HL-60/S4 treated with retinoic acid at 250 ng/mL for 4 days and 3 days (cell line): Measurements from ENCODE around the gene TMEM221.

Source experiments
- in situ Hi-C: fragments of 300-500 bp; cut with MboI; formaldehyde crosslinking; loops from 2 replicates; pipeline ENCODE4 v1.7.0; 2022; ENCODE audit warnings: low sequenced_read_pairs

The TMEM221 gene

DNA sequence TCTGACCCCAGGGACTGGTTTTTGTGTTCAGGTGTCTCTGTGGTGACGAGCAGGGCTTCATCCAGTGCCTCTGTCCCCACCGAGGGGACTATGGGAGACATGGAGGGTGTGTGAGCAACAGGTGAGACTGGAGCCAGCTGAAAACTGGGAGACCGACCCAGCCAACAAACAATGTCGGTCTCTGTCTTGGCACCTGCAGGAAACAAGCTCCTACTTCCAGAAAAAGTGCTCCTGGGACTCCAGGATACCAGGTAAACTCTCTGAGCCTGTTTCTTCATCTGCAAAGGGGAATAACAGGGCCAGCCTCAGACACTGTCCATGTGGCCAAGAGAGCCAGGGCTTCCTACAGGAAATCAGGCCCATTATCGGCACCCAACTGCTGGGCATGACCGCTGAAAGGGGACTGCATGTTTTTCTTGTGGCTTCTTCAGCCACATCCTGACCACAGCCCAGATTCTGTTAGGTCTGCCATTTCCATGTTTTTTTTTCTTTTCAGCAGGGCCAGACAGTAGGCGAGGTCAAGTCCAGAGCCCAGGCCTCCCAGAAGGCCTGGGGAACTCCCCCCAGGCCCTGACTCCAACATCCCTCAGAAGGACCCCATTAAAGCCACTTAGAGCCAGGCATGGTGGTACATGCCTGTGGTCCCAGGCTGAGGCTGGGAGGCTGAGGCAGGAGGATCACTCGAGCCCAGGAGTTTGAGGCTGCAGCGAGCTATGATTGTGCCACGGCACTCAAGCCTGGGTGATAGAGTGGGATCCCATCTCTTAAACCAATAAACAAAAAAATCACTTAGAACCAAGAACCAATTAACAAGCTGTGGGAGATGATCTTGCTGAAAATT lies 42.2 kb downstream of the TMEM221 start:
- in situ Hi-C loops = no loop called here

DNA sequence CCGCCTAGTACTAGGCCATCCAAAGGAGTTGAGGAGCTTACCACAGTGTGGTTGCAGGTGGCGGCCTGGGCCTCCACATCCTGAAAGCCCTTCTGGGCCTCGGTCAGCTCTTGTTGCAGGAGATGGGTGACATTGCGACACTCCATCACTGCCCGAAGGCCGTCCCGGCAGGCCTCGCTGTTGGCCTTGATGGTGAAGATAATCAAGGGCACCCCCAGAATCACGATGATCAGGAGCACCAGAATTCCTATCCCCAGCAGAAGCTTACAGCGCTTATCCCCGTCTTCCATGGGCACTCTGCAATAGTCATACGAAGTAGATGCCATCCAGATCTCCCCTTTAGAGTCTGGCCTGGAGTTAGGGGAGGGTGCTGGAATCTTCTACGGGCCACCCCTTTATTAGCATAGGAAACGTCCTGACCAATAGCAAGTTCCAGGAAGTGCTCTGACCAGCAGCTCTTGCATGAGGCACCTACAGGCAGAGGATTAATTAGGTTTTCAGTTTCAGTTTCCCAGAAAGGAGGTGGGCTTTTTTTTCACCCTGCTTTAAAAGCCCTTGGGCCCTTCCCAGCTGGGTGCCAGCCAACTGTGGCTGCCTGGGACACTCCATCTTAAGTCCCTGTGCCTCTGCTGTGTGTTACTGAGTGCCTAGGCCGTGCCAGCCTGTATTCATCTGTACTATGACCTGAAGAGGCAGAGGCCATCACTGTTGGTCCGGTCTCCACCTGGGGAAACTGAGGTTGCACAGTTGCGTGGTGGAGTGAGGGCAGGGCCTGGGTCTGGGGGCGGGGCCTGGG lies 43.0 kb downstream of the TMEM221 start, which contains the start of gene BST2:
Gene BST2 (minus strand): TSS at position 381 of the 796 bp plus-strand sequence. CDS start 55 bp downstream, at position 326.
- in situ Hi-C loops = no loop called here

DNA sequence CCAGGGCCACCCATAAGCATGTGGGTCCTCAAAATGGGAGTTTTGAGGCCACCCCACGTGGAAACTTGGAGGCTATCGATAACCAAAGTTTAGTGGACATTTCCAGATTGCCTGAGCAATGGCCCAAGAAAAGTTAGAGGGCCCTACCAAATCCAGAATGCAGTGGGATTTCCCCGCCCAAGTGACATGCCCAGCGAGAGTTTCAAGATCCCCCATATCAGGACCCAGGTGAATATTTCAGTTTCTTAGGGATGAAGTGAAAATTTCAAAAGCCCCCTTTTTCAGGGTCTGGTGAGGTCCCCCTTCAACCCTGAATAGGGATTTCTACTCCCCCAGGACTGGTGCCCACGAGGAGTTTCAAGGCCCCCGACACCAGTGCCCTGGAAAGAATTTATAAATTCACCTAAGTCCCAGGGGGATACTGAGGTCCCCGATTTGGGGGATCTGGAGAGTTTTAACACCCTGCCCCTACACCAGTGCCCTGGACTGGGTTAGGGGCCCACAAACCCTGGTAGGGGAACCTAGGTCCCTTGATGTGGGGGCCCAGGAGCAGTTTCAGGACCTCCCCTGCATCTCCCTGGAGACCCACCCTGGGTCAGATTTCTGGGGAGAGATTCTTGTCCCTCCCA lies 43.7 kb downstream of the TMEM221 start:
- in situ Hi-C loops = no loop called here

DNA sequence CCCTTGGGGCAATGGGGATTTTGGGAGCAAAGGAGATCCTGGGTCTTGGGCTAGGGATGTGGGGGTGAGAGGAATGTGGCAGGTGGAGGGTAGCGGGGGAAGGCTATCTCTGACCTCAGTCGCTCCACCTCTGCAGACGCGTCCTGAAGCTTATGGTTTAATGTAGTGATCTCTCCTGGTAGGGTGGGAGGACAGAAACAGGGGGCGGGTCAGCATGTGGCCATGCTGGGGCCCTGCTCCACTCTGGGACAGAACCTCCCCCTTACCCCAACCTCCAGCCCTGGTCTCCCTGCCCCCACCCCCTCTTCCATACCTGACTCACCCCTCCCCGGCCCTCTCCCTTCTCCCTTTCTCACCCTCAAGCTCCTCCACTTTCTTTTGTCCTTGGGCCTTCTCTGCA lies 44.5 kb downstream of the TMEM221 start:
- in situ Hi-C loops = no loop called here

DNA sequence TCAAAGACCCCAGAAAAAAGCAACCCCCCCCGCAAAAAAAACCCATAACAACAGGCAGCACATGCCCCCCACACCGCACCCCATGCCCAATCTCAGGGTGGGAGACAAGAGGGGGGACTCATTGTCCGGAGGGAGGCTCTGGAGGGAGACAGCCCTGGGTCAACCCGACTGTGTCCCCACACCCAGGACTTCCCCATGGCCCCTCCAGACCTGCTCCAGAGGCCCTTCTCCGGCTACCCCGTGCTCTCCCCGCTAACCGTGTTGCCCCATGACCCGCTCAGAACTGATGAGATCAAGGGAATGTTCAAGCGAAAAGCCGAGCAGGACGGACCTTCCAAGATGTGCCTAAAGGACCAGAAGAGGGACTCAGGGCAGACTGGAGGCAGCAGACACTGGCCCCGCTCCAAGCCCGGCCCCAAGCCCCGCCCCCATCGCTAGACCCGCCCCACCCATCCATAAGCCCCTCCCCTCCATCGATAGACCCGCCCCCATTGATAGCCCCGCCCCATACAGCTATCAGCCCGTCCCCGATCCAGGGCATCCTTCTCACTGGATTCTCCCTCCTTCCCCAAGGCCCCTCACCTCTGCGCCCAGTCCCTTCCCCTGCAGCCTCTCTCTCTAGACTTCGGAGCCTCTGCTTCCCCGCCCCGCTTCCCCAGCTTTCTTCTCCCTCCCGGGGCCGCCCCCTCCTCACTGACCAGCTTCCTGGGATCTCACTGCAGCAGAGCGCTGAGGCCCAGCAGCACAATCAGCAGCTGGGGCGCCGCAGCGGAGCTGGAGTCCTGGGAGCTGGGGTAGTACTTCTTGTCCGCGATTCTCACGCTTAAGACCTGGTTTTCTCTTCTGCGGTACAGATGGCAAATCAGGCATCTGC lies 45.2 kb downstream of the TMEM221 start:
- in situ Hi-C loops = no loop called here

DNA sequence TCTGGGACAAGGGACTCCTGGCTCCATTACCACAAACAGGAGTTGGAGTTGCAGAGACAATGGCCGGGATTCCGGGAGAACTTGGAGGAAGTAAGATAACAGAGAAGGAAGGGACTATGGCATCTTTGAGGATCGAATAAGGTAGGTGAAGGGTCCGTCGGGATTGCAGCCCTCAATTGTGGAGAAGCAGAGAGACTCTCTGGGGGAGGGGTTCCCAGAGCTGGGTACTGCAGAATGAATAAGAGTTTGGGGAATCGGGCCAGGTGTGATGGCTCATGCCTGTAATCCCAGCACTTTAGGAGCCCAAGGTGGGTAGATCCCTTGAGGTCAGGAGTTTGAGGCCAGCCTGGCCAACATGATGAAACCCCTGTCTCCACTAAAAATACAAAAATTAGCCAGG lies 46.8 kb downstream of the TMEM221 start:
- in situ Hi-C loops = no loop called here

DNA sequence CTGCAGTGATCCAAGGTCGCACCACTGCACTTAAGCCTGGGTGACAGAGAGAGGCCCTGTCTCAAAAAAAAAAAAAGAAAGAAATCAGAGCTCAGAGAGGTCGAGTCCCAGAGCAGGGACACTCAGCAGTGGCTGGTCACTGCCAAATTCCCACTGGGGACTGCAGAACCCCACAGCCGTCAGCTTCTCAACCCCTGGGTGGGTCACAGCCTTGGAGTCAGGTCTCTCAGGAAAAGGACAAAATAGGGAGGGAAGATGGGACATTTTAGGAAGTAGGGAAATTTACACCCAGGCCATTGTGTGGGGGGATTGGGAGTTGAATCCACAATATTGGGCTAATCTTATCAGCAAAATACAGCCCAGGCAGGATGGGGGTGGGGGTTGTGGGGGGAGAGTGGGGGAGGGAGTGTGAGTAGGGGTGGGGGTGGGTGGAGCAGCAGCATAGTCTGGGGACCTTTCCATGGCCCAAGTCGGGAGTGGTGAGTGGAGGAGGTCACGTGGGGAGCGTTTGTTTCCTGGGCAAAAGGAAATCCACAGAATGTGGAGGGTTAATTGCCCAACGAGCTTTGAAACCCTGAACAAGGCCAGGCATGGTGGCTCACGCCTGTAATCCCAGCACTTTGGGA lies 49.5 kb downstream of the TMEM221 start:
- in situ Hi-C loops = no loop called here

DNA sequence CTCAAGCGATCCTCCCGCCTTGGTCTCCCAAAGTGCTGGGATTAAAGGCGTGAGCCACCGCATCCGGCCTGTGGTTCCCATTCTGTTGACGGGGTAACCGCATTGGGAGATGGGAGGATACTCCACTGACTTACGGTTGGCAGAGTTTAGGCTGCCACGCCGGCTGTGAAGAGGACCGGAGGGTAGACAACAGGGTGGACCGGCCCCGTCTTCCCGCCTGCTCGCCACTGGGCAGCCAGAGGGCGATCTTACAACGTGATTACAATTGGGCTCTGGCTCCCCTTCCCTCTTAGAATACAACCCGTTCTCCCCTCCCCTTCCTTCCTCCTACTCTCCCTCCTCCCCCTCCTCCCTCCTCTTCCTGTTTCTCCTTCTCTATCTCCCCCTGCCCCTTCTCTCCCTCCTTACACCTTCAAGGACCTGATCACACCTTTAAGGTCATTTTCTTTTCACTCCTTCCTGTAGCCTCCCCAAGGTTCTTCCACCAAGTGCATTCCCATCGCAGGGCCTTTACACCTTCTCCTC lies 53.5 kb downstream of the TMEM221 start:
- in situ Hi-C loops = no loop called here

DNA sequence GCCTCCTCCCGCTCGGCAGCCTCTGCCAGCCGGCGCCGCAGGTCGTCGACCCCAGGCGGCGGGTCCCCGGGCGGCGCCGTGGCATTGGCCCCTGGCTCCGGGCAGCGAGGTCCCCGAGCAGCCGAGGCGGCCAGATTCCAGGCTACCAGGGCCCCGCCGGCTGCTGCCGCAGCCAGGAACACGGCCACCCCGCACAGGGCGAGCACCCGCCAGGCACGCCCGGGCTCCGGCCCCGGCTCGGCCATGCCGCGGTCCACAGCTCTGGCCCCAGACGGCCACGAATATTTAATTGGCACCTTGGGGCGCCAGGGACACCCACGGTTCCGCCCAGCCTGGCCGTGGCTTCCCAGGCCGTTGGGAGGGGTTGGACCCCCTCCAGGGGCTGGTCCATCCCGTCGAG lies 54.6 kb downstream of the TMEM221 start, which contains the start of gene CCDC194:
Gene CCDC194 (minus strand): TSS at position 283 of the 400 bp plus-strand sequence. CDS start 38 bp downstream, at position 245.
- in situ Hi-C loops = no loop called here

DNA sequence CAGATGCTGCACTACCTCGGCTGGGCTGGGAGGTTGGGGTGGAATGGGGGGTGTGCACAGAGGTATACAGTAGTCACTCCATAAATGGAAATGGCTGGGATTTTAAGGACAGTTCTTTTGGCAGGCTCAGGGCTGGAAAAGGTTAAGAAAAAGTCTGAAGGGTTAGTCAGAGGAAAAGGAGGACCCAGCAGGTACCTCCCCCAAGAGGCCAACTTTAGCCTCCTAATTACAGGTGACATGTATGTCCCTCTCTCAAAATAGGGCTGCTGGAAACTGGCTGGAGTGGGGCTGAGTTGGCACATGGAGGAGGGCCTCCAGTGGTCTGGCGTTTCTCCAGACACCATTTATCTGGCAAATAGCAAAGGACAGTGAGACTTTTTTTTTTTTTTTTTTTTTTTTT lies 55.5 kb downstream of the TMEM221 start:
- in situ Hi-C loops = no loop called here

DNA sequence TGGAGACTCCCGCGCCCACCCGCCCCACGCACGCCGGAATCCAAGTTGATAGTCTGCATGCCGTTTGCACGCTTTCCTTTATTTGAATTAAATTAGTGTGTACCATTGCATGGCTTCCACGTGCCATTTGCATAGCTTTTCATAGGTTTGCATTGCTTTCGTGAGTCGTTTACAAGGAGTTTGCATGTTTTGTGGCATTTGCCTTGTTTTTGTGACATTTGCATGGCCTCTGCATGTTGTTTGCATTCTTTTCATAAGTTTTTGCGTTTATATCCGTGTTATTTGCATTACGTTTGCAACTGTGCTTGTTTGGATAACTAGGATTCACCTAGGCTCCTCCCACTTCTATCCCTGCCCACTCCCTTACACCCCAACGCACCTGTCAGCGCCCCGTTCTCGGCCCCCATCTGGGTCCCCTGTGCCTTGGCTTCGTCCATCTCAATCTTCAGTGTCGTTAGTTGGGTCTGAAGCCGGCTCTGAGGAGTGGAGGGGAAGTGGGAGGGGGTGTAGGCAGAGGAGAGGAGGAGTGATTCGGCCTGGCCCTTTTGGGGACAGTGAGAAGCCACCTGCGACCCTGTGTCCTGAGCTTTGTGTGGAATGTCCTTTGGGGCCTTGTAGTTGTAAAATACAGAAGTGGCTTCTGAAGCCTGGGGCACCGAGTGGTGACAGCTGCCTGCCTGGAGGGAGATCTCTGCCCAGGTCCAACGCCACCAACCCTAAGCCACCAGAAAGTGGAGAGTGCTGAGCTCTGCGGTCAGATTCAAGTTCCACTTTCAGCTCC lies 56.9 kb downstream of the TMEM221 start:
- in situ Hi-C loops = no loop called here

DNA sequence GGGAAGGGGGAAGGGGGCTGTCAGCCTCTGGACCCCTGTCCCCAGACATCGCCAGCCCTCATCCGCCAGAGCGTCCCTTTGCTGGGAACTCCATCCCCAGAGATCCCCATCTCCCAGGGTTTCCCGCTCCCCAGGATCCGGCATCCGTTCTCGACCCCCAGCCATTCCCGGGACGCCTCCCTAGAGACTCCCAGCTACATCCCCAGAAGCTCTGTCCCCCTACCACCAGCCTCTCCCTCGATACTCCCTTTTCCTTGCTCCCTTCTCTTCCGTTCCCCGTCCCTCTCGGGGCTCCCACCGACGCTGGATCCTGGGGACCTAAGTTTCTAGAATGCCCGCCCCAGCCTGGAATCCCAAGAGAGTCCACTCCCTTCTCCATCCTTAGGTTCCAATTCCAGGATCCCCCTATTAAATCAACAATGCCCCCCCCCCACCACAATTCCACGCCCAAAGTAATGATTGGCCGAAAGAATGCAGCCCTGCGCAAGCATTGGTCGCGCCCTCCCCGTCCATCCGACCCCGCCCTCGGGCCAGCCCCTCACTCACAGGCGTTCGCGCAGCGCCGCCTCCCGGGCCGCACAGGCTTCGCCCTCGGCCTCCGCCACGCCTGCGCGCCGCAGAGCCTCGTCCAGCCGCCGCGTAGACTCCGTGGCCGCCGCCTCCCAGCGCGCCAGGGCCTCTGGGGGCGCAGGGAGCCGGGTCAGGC lies 57.6 kb downstream of the TMEM221 start:
- in situ Hi-C loops = no loop called here

DNA sequence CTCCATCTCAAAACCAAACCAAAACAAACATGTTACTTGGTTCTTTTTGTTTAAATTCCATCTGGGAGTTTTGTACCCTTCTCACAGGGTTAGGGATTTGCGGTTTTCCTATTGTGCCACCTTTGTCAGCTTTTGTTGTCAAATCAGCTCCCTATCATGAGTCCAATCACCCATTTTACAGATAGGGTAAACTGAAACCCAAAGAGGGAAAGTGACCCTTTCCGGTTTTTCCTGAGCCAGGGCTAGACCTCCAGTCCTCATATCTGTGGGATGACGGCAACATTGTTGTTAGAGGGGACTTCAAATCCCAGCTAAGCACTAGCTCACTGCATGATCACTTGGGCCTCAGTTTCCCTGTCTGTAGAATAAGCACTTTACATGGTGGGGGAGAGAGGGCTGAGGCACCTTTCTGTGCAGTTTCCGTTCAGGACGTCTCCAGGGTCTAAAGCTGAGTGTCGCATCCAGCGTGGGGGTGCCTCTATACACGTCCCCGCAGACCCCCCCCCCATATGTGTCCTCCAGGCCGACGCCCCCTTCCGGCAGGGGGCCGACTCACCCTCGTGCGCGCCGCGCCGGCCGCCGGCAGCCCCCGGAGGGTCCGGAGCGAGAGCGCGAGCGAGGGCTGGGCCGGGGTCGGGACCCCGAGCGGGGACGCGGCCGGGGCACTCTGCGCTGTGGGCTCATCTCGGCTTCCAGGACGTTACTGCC lies 58.4 kb downstream of the TMEM221 start:
- in situ Hi-C loops = no loop called here

DNA sequence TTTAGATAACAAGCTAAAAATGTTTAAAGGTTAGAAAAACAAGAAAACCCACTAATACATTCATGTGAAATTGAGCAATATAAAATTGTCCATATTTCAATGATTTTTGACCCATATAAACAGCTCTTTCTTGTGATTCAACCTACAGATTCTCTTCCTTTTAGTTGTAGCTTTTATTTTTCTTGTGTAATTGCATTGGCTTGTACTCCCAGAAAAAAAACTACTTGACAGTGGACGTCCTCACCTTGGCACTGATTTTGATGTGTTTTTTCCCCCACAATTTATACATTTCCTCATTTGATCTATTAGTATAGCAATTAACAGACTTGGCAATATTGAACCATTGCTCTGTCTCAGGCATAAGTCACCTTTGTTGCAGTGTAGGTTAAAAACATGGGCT lies 59.2 kb downstream of the TMEM221 start:
- in situ Hi-C loops = no loop called here

DNA sequence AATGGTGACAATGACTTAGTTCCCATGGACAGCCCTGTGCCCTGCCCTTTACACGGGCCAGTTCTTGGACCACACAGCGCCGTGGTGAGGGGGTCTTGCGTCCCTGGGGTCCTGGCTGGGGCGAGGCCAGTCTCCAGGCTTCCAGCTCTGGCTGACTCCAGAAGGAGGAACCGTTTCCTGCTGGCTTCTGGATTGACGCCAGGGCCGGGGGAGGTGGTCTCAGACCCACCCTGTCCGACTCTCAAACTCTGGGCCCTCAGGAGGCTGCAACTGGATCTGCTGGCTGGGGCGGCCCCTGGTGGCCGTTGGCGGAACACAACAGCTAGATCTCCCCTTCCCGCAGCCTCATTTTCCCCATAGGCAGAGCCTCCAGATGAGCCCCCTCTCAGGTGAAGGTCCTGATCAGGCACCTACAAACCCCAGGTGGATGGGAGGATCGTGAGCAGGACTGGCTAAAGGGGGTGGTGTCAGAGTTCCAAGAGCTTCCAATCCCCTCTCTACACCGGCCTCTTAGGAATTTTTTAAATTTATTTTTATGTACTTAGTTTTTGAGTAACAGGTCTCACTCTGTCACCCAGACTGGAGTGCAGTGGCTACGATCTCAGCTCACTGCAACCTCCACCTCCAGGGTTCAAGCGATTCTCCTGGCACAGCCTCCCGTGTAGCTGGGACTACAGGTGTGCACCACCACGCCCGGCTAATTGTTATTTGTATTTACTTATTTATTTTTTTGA lies 62.4 kb downstream of the TMEM221 start:
- in situ Hi-C loops = no loop called here
